GM19043 (cell line): ENCODE data around the gene LAD1.

ENCODE experiments used
- ATAC-seq: cut with Tn5 transposase; IDR thresholded peaks from one replicate; pipeline ENCODE4 v1.9.1; 2021; ENCODE audit warnings: low read depth; ENCODE audit not compliant: unreplicated experiment

LAD1 gene

DNA sequence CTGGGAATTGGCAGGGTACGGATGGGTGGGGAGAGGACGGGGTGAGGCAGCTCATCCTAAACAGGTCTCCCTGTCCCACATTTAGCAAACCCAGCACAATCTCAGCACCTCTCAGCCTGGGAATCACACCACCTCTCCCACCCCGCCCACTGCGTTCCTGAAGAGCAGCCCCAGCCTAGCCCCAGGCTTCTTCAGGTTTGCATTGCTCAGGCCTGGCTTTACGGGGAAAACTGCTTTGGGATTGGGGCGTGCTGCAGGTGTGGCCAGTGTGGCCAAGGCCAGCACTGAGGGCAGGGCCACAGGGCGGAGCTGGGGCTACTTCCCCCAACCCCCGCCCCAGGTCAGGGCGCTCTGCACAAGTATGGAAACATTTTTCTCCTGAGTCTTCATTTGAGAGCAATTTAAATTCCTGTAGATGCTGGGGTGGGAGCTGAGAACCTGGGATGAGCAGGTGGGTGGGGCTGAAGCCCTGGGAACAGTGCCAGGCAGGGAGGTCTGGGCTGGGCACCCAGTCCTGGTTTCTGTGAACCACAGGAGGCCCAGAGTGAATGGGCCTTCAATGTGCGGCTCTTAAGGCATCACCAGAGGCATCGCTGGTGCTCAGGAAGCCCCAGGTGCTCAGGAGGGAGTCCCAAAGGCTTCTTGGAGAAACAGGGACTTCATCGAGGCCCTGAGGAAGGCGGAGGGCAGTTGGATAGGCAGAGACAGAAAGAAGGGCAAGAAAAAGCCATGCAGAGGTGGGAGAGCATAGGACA lies 45.8 kb downstream of the LAD1 start:
- no peak for ATAC-seq

DNA sequence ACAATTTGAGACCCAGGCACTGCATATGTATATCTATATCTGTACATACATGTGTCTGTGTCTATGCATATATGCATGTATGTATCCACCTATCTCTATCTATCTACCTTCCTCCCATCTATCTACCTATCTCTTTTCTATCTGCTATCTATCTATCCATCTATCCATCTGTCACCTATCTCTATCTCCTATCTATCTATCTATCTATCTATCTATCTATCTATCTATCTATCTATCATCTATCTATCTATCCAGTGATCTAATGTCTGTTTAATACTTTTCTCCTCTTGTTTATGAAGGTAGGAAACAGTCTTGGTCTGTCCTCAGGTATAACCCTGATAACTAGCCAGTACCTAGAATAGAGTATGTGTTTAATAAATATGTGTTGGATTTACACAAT lies 47.5 kb downstream of the LAD1 start:
- ATAC-seq: no peak

DNA sequence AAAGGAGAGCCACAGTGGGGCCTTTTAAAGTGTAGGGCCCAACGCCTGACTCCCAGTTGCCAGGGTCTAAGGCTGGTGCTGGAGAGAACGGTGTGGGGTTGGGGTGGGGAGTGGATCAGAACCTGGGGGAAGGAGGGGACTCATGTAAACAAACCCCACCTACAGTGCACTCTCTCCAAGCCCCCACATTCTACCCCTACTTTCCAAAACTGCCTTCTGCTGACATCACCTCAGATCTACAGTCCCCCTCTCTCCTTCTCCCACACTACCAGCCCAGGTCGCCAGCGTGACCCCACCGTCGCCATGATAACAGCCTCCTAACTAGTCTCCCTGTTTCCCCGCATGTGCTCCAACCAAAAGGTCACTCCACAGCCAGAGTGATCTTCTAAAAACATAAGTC lies 48.2 kb downstream of the LAD1 start:
- no peak for ATAC-seq

DNA sequence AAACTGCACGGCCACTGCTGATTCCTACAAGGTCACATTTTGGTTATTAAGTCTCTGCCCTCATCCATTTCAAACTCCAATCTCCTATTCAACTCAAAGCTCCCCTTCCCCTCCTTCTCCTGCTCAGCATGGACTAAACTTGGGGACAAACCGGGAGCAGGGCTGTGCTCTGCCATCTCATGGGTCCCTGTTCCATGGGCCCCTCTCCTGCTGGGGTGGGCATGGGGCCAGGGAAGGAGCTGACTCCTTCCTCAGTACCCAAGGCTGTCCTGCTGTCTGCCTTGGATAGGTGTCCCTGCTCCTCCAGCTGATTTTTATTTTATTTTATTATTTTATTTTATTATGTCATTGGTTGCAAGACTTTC lies 48.8 kb downstream of the LAD1 start:
- ATAC-seq: no peak

DNA sequence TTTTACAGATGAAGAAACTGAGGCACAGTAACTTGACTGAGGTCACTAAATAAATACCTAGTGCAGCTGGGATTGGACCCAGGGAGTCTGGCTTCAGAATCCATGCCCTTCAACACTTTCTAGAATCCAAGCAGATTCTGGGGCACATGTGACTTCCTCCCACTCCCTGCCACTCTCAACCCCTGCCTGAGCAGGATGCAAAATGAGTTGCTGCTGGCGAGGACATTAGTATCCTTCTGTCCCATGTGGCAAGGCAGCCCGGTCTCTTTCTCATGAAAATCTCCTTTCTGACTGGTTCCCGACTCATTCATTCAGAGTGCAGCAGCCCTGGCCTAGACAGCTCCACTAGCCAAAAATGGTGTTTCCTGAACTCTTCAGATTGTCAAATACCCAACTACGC lies 50.0 kb downstream of the LAD1 start:
- ATAC-seq: no peak

DNA sequence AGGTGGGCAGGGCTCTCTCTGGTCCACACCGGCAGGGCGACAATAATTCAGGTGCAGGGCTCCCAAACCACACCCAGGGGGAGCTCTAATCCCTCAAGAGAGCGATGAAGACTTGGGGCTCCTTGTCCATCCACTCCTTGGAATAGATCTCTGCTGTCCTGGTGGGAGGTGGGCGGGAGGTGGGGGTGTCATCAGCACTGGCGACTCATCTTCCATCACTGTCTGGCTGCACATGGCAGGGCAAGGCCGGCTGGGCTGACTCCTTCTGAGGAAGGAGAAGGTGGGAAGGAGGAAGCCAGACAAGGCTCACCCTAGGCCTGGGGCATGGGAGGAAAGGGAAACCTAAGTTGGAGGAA lies 50.9 kb downstream of the LAD1 start:
- no peak for ATAC-seq

DNA sequence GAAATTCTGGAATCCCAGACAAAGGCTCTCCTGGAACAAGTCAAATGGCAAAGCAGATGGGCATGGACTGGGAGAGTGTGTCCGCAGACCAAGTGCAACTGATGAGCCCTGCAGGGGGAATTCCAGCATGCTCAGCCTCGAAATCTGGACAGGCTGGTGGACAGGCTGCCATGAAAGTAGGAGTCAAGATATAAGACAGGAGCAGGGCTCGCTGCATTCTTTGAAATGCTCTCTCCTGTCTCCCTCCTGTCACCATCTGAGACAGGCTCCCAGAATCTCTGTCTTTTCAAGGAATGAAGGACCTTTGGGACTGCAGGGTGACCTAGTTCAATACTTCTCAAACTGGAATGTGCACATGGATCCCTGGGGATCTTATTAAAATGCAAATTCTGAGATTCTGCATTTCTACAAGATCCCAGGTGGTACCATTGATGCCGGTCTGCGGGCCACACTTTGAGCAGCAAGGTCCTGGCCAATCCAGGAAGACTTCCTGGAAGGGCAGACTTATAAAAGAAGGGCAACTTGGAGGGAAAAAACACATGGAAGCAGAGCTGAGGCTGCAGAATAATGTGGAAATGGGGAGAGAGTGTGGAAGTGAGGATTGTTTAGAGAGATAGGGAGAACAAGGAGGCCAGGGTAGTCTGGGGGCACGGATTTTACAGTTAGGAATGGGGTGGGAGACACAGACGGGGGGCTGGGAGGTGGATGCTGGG lies 51.5 kb downstream of the LAD1 start:
- ATAC-seq: no peak

DNA sequence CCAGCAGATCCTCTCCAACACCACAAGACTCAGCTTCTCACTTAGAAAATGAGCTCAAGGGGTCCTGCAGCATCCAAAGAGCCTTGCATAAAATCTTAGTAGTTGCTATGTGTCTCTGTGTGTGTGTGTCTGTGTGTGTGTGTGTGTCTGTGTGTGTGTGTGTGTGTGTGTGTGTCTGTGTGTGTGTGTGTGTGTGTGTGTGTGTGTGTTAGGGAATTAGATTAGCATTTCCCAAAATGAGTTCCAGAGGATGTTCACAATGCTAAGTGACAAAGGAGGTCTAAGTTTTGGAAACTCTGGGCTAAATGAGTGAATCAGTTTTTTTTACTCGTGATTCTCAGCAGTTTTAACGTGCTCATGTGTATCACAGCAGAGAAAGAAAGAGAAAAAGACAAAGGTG lies 52.1 kb downstream of the LAD1 start:
- no peak for ATAC-seq

DNA sequence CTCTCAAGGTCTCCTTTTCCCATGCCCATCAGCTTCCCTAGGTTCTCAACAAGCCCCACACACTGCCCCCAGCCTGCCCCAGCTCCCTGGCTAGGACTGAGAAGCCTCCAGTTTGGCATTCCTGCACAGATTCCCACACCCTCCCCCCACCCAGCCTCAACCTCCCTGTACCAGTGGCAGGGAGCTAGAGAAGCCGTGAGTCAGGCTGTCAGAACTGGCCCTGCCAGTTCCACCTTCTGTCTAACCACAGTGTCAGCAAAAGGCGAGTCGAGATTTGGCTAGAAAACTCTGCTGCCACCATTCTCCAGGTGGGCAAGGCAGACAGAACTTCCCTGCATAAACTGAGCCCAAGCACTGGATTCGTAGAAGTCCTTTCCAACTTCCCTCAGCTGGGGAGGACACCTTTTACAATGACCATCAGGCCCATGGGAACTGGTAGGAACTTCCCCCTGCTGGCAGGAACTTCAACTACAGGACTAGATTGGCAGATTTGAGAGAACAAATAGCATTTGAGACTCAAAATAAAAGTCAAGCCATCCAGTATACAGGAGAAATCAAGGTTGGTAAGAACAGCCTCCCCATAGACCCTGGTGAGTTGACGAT lies 52.7 kb downstream of the LAD1 start:
- no peak for ATAC-seq

DNA sequence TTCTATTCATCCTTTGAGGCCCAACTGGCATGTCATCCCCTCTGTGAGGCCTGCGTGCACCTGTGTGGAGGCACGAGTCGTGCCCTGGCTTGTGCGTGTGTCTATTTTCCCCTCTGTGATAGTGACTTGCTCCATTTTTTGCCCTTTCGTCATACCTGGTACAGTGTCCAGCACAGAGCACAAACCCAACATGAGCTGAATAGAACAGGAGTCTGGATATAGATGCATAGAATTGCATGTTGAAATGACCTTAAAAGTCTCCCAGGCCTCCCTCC lies 54.1 kb downstream of the LAD1 start:
- no peak for ATAC-seq

DNA sequence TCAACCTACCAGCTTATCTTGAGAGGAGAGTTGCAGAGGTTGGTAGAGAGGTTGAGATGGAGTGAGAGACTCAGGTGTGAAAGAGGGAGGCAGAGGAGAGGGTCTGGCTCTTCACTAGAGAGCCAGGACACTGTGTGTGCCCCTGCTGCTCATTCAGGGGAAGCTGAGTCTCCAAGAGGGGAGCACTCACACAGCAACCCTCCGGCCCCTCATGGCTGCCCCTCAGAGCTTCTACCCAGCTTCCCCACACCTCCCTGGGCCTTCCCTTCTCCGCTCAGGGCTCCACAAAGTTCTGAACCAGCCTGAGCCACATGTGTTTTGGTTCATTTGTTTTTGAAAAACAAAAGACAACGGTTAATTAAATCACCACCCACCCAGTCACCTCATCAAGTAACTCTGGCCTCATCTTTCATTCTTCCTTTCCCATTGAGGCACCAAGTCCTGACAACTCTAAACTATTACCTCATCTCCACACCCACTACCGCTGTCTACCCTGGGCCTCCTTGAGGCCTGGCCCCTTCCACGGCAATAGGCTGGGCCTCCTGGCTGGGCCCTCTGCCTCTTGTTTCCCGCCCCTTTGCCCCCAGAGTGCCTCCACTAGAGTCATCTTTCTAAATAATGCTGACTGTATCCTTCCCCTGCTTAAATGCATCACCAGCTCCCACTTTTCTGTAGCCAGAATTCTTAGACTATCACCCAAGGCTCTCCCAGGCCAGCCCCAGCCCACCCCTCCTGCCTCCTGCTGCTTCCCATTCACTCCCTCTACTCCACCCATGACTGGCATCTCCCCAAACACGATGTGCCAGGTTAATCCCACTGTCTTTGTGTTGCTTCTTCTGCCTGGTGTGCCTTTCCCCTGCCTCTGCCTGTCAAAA lies 54.7 kb downstream of the LAD1 start:
- no peak for ATAC-seq

DNA sequence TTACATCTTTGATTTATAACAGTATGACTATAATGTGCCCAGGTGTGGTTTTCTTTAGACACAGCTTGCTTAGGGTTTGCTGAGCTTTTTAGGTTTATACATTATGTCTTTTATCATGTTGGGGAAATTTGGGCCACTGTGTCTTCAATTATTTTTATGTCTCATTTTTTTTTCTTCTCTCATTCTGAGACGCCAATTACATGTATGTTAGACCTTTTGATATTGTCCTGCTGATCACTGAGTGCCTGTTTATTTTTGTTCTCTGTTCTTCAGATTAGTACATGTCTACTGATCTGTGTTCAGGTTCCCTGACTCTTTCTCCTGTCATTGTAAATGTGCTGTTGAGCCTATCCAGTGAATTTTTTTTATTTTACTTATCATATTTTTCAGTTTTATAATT lies 57.7 kb downstream of the LAD1 start:
- no peak for ATAC-seq

DNA sequence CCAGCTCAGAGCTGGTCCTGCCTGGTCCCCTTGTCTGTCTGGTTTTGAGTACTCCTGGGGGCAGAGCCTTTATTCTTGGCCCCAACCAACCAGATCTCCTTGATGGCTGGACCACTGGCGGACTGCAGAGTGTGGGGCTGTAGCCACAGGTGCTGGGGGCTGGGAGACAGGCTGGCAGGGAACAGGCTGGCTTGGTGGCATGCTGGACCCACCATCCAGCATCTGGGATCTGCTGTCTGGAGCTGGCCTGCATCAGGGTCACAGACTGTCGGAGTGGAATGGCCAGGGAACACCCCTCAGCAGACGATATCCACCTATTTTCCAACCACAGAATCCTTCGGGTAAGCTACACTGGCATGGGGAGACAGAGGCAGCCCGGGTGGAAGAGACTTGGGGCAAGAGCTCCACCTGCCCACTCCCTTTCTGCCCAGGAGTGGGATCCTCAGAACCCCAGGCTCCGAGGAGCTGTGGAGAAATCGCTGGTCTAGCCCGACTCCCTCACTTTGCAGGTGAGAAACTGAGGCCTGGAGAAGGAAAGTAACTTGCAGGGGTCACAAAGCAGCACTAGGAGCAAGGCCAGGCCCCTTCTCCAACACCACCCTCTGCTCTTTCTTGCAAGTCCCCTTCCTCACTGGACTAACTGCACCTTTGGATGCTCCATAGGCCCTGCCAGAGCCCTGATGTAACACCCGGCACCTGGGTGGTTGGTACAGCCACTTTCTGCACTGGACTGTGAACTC lies 62.2 kb downstream of the LAD1 start:
- ATAC-seq: no peak

DNA sequence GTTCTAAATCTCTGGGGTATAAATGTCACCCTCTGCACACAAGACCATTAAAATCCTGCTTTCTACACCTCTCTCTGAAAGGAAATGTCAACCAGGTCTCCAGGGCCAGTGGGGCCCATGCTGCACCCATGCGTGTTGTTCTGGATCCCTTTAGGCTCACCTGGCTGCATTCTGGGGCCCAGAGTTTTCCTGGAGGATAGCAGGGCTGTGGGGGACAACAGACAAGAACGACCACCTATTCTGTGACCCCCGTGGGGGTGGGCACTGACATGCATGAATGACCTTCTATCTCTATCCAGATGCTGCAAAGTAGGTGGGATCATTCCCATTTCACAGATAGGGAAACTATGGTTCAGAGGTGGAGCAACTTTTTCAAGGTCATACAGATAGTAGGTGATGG lies 63.2 kb downstream of the LAD1 start:
- ATAC-seq: no peak

DNA sequence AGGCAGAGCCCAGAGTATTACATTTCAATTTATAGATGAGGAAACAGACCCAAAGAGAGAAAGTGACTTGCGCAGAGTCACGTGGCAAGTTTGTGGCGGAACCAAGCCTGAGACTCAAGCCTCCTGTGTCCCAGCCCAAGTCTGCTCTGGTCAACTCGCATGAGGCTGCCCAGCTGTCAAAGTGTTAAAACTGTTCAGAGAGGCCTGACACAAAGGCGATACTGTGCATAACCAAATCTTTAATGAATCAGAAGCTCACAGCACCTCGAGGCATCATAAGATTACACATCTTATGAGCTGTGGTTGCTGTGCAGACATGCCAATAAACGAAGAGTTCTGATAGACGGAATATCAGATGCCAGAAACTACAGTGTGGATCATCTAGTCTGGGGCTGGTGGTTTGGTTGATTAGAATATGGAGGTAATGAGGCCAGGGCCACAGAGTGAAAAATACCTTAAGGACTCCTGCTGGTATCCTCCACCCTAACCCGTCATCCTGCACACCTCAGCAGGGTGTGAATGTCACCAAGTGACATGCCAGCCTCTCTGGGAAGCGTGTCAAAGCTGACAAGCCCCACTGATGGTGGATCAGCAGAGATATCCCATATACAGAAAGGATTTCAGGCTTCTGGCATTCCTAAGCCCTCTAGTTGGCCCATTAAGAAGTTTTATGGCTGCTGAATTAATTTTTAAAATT lies 63.8 kb downstream of the LAD1 start:
- no peak for ATAC-seq

DNA sequence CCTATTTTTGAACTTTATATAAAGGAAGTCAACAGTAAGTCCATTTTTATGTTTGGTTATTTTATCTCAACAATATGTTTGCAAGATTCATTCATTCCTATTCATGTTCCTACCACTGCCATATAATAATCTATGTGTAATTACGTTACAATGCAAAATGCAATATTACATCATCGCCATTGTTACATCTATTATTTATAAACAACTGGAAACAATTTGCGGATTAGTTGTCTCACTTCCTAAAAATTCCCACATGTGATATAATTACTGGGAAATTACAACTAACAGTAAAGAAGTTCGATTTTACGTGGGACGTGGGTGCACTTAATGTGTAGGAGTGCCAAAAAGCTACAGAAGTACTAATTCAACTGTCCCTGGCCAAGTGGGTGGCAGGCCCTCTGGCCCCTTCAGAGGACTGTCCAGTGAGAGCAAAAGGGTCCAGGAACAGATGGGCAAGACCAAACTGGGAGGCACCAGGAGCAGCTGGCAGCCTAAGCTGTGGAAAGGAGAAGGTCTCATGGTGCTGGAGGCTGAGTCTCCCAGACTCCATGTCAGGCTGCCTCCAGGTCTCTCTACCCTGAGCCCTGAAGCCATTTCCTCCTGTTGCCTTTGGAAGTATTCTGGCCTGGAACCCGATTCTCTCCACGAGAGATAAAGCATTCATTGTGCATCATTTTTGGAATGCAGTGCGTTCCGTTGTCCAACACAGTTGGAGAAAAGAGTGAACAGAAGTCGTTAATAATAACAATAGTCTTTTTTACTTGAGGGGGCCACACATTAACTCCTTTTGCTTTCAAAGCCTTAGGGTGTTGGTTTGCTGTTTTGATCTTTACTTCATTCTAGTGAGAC lies 64.6 kb downstream of the LAD1 start:
- no peak for ATAC-seq

DNA sequence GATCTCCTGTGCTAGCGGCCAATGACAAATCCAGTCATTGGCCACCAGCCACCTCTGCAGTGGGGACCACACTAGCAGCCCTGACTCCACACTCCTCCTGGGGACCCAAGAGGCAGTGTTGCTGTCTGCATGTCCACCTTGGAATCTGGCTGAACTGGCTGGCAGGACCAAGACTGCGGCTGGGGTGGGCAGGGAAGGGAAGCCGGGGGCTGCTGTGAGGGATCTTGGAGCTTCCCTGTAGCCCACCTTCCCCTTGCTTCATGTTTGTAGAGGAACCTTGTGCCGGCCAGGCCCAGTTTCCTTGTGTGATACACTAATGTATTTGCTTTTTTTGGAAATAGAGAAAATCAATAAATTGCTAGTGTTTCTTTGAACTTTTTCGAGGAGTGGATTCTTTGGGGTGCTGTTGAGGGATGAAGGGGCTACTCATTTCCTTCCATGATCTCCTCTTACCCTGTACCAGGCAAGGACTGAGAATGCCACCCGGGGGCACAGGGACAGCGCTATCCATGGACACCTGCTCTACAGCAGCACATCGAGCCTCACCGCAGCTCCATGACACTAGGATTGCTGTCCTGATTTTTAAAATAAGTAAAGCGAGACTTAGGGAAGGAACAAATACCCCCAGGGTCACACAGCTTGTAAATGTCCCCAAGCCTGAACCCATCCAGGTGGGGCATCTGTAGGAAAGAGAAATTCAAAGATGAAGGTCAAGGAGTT lies 66.3 kb downstream of the LAD1 start:
- ATAC-seq: no peak

DNA sequence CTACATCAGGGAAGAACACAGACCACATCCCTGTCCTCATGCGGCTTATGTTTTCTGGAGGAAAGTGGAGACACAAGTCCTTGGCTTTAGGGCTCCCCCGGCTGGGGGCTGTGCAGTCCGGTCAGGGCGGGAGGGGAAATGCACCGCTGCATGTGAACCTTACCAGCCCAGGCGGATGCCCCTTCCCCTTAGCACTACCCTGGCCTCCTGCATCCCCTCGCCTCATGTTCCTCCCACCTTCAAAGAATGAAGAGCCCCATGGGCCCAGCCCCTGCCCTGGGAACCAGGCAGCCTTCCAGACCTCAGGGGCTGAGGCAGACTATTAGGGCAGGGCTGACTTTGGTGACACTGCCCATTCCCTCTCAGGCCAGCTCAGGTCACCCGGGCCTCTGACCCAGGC lies 67.1 kb downstream of the LAD1 start:
- ATAC-seq: no peak

DNA sequence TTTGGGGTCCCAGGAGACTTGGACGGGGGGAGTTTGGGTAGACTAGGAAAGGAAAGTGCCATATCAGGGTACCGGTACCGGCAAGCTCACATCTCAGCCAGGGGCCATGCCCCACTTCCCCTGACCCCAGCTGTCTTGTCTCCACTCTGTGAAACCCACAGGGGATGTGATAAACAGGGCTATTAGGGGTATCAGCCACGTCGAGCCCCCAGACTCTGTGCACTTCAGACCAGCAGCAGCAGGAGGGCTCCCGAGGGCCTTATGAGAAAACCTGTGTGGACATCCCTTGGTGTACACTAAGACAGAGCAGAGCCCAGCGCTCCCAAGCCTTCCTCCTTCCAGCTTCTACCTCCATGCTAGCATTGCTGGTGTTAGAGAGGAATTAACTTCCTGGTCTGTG lies 68.0 kb downstream of the LAD1 start:
- ATAC-seq: no peak
